NCI-H146 treated with DMSO at 0.1 percent for 48 hours (cell line): Measurements from ENCODE around the gene THRB.

Experiments
- DNase-seq: peaks from one replicate; lab custom pipeline; 2025; ENCODE audit not compliant: unreplicated experiment; lab: John Stamatoyannopoulos, UW

Gene THRB

GRCh38 chr3:24494618-24495325 lies at the start of gene THRB:
THRB (minus strand) TSS chr3:24494850.
- no peak for DNase-seq

- DNase-seq: no peak
These were observed 47.3 kb upstream of the THRB start for GRCh38 chr3:24541935-24542334.

- DNase-seq: no peak
These were observed 46.2 kb upstream of the THRB start for GRCh38 chr3:24540821-24541220.

GRCh38 chr3:24539699-24540098 lies 45.0 kb upstream of the THRB start:
- no peak for DNase-seq

- DNase-seq: no peak
These were observed 44.2 kb upstream of the THRB start for GRCh38 chr3:24538891-24539290.

GRCh38 chr3:24533561-24534193 lies 39.0 kb upstream of the THRB start:
- DNase-seq: no peak

- DNase-seq: no peak
These were observed 35.8 kb upstream of the THRB start for GRCh38 chr3:24530471-24530870.

- DNase-seq: no peak
These were observed 34.6 kb upstream of the THRB start for GRCh38 chr3:24529210-24529609.

- DNase-seq: no peak
These were observed 32.1 kb upstream of the THRB start for GRCh38 chr3:24526640-24527212.

GRCh38 chr3:24525557-24525956 lies 30.9 kb upstream of the THRB start:
- no peak for DNase-seq

- DNase-seq: no peak
These were observed 30.4 kb upstream of the THRB start for GRCh38 chr3:24525022-24525421.

- DNase-seq: no peak
These were observed 29.5 kb upstream of the THRB start for GRCh38 chr3:24523988-24524727.

- DNase-seq: no peak
These were observed 28.6 kb upstream of the THRB start for GRCh38 chr3:24523215-24523614.

GRCh38 chr3:24522146-24522579 lies 27.5 kb upstream of the THRB start:
- no peak for DNase-seq

GRCh38 chr3:24521420-24522145 lies 26.9 kb upstream of the THRB start:
- no peak for DNase-seq

- no peak for DNase-seq
These were observed 26.3 kb upstream of the THRB start for GRCh38 chr3:24520976-24521419.

- DNase-seq: no peak
These were observed 25.4 kb upstream of the THRB start for GRCh38 chr3:24520101-24520495.

- DNase-seq: no peak
These were observed 24.9 kb upstream of the THRB start for GRCh38 chr3:24519368-24520100.

GRCh38 chr3:24518990-24519367 lies 24.3 kb upstream of the THRB start:
- DNase-seq: no peak

- no peak for DNase-seq
These were observed 19.5 kb upstream of the THRB start for GRCh38 chr3:24514119-24514518.
